Fibroblast of lung (primary cell): Measurements from ENCODE around the gene ALDH6A1.

ENCODE experiments used
- CTCF ChIP-seq, 2 donors: IDR thresholded peaks in 1 of 2; conservative IDR thresholded peaks in 1 of 2; 1 replicate in 1 of 2; 2 replicates in 1 of 2; pipeline ENCODE4 v1.5.1; 2011 to 2012; ENCODE audit warnings: low read length in 2 of 2, control low read depth in 1 of 2, inconsistent platforms in 1 of 2, low read depth in 1 of 2, mild to moderate bottlenecking in 1 of 2
- EZH2 ChIP-seq: IDR thresholded peaks from 2 replicates; pipeline ENCODE4 v1.5.1; 2012; ENCODE audit warnings: low read length, control low read depth, mild to moderate bottlenecking; ENCODE audit errors: missing control alignments

GRCh38 chr14:74064883-74065282 is 19.4 kb downstream of the ALDH6A1 start:
- TF ChIP-seq CTCF (conservative IDR thresholded peaks at IDR 0.05 in 1 of 2, IDR thresholded peaks at IDR 0.05 in 1 of 2; ENCODE audit: low read depth in 1 of 2, low read length in 2 of 2): no peak
- no peak for TF ChIP-seq EZH2
